Caco-2 (cell line): ENCODE data around the gene EPO. TPM values are rescaled to one million over a fixed set of nuclear protein-coding genes. Genes with fewer than 3 reads are reported as not detected.

Experiments
- BruUV-seq: library from RNA; stranded (reverse); fragments of 400-500 nt; replicated peaks from 2 replicates; lab custom pipeline; 2021; lab: Mats Ljungman, UMichigan
- CTCF ChIA-PET: fragments of 300-600 bp; sonication (Branson Sonifier 250); formaldehyde crosslinking; loops from one replicate; lab custom pipeline; 2022; ENCODE audit warnings: antibody characterized with exemption; lab: Charles Lee
- POLR2A ChIA-PET: fragments of 300-600 bp; sonication (Branson Sonifier 250); formaldehyde crosslinking; loops from one replicate; lab custom pipeline; 2022; ENCODE audit warnings: antibody characterized with exemption; lab: Charles Lee
- DNase-seq, 2 experiments: peaks; one replicate each; pipeline versions ENCODE4 v3.0.0 to v3.0.0-alpha.2; 2020 to 2022
- H3K27me3 ChIP-seq: replicated peaks from 2 replicates; pipeline ENCODE4 v1.6.0; 2011; ENCODE audit warnings: low read length; ENCODE audit not compliant: control insufficient read depth, insufficient read depth
- H3K36me3 ChIP-seq: 2 replicates; pipeline ENCODE4 v1.5.1; 2011; ENCODE audit warnings: low read length; ENCODE audit not compliant: control insufficient read depth, insufficient read depth
- H3K4me1 ChIP-seq: fragments of 250-450 bp; sonication (Bioruptor Pico); 2 replicates; pipeline ENCODE4 v1.5.1; 2020; ENCODE audit warnings: mild to moderate bottlenecking
- H3K4me3 ChIP-seq: 2 replicates; pipeline ENCODE4 v1.5.1; 2011; ENCODE audit warnings: low read depth, mild to moderate bottlenecking, control low read depth, low read length
- H3K9me3 ChIP-seq: fragments of 250-450 bp; sonication (Bioruptor Pico); 2 replicates; pipeline ENCODE4 v1.5.1; 2020; ENCODE audit warnings: mild to moderate bottlenecking, moderate library complexity
- H3K27ac Mint-ChIP-seq: one replicate; pipeline ENCODE4 v1.8.0; 2022; ENCODE audit warnings: mixed read lengths; ENCODE audit not compliant: unreplicated experiment
- H3K27me3 Mint-ChIP-seq: one replicate; pipeline ENCODE4 v1.8.0; 2022; ENCODE audit warnings: mixed read lengths; ENCODE audit not compliant: insufficient read depth, unreplicated experiment
- H3K36me3 Mint-ChIP-seq: one replicate; pipeline ENCODE4 v1.8.0; 2022; ENCODE audit warnings: mild to moderate bottlenecking, mixed read lengths; ENCODE audit not compliant: insufficient read depth, unreplicated experiment
- H3K4me1 Mint-ChIP-seq: one replicate; pipeline ENCODE4 v1.8.0; 2022; ENCODE audit warnings: low read depth, mixed read lengths; ENCODE audit not compliant: unreplicated experiment
- H3K4me3 Mint-ChIP-seq: one replicate; pipeline ENCODE4 v1.8.0; 2022; ENCODE audit warnings: mild to moderate bottlenecking, moderate library complexity, mixed read lengths; ENCODE audit not compliant: unreplicated experiment
- H3K9me3 Mint-ChIP-seq: one replicate; pipeline ENCODE4 v1.8.0; 2022; ENCODE audit warnings: mixed read lengths; ENCODE audit not compliant: unreplicated experiment
- CTCF ChIP-seq, 2 experiments: fragments of 200-600 bp in 1 of 2; IDR thresholded peaks; 1 replicate in 1 of 2; 2 replicates in 1 of 2; pipeline versions ENCODE4 v1.5.1 to v1.8.0; 2011 to 2022; ENCODE audit warnings: antibody characterized with exemption in 1 of 2, control low read depth in 1 of 2, inconsistent platforms in 1 of 2, low read depth in 1 of 2, low read length in 1 of 2, mild to moderate bottlenecking in 1 of 2, moderate library complexity in 1 of 2; ENCODE audit not compliant: insufficient read depth in 1 of 2, severe bottlenecking in 1 of 2, unreplicated experiment in 1 of 2
- intact Hi-C: fragments of 100-400 bp; cut with micrococcal nuclease; formaldehyde crosslinking; loops from one replicate; pipeline ENCODE4 v1.10.0; 2022; ENCODE audit not compliant: unreplicated experiment
- total RNA-seq: library from RNA; stranded (reverse); gene quantifications from 2 replicates; pipeline ENCODE4 v1.2.3, GENCODE V29; 2022

The EPO gene
- total RNA-seq, 1 experiment from 2014 or later, result 1.1 TPM

- H3K9me3 ChIP-seq, result no peaks in the 10 kb centered on the region
- peaks cover 6% of the 10 kb centered on the region for H3K4me1 Mint-ChIP-seq
- TSS peak; percentile 97 for BruUV-seq
- peak overlapping the region; percentile 97 for H3K27ac Mint-ChIP-seq
- peaks cover 7% of the 10 kb centered on the region for H3K4me1 ChIP-seq
- H3K36me3 Mint-ChIP-seq, result peaks cover 11% of the 10 kb centered on the region
- peak; percentile 81 to 90 for DNase-seq
- H3K36me3 ChIP-seq, result 0 out of 2 replicates have a peak, but pooled peaks cover 1% of the 10 kb centered on the region
- intact Hi-C loops, result loop anchor here (1.0 kb wide), 4 partner anchors 15 to 147 kb away; partner anchors contain the start of genes EPO and SLC12A9
- CTCF ChIA-PET, result interaction anchor here (0.5 to 2.5 kb wide), 39 partner anchors 9 to 277 kb away, joined by 3 to 155 read pairs (median 6); partner anchors contain the start of genes EPHB4, EPO, FBXO24 and GIGYF1
- TF ChIP-seq CTCF (IDR thresholded peaks at IDR 0.05; ENCODE audit: insufficient read depth in 1 of 2, low read depth in 1 of 2, low read length in 1 of 2, severe bottlenecking in 1 of 2, unreplicated experiment in 1 of 2), result peak; percentile 95 to 98
- POLR2A ChIA-PET, result interaction anchor here (0.5 to 2.0 kb wide), 26 partner anchors 10 to 277 kb away, joined by 3 to 35 read pairs (median 6); partner anchors contain the start of genes AGFG2, EPHB4, EPO and FBXO24
- H3K4me3 ChIP-seq, result peak overlapping the region; percentile 81
- no peaks in the 10 kb centered on the region for H3K27me3 Mint-ChIP-seq
- no peaks in the 10 kb centered on the region for H3K27me3 ChIP-seq
- no peaks in the 10 kb centered on the region for H3K9me3 Mint-ChIP-seq
- H3K4me3 Mint-ChIP-seq, result peak overlapping the region; percentile 98
Measured at GRCh38 chr7:100705320-100705752, 14.9 kb upstream of the EPO start.

- Histone ChIP-seq H3K4me3 (peak within 1 kb of the TSS; percentile 81), H3K27me3 (no peaks in the 10 kb centered on the region), H3K9me3 (no peaks in the 10 kb centered on the region), H3K36me3 (0 out of 2 replicates have a peak, but pooled peaks cover 1% of the 10 kb centered on the region), H3K4me1 (peaks cover 7% of the 10 kb centered on the region)
- Mint-ChIP-seq H3K36me3 (peaks cover 11% of the 10 kb centered on the region), H3K4me1 (peaks cover 6% of the 10 kb centered on the region), H3K27me3 (no peaks in the 10 kb centered on the region), H3K4me3 (peak within 1 kb of the TSS; percentile 98), H3K27ac (peak within 1 kb of the TSS; percentile 97), H3K9me3 (no peaks in the 10 kb centered on the region)
- TF ChIP-seq CTCF (IDR thresholded peaks at IDR 0.05; ENCODE audit: insufficient read depth in 1 of 2, low read depth in 1 of 2, low read length in 1 of 2, severe bottlenecking in 1 of 2, unreplicated experiment in 1 of 2), result no peak
- POLR2A ChIA-PET, result interaction anchor here (0.5 to 2.0 kb wide), 29 partner anchors 9 to 277 kb away, joined by 3 to 35 read pairs (median 5); partner anchors contain the start of genes AGFG2, EPHB4, EPO and FBXO24
- intact Hi-C loops, result loop anchor here (1.0 kb wide), 4 partner anchors 14 to 146 kb away; partner anchors contain the start of genes EPO and SLC12A9
- DNase-seq, result peak; percentile 99
- CTCF ChIA-PET, result interaction anchor here (0.5 to 2.5 kb wide), 49 partner anchors 8 to 529 kb away, joined by 3 to 155 read pairs (median 5); partner anchors contain the start of genes EPHB4, EPO, FBXO24 and GIGYF1
- BruUV-seq, result TSS peak; percentile 92
Measured at GRCh38 chr7:100705753-100706671, 14.3 kb upstream of the EPO start, which contains the start of gene POP7. Gene POP7 (plus strand): TSS chr7:100706121. CDS start chr7:100706831, 710 bp downstream.
